Measurements from ENCODE around the gene PFKL. TPM values are rescaled to one million over a fixed set of nuclear protein-coding genes. Genes with fewer than 3 reads are reported as not detected.

Gene PFKL
- total and polyA plus RNA-seq, 2 of the 8 experiments (the other 6 are each of a cell fraction or from before 2014, with no cell fraction given): 80.2 to 82.3 TPM

GRCh38 chr21:44286086-44286715, 13.7 kb upstream of the PFKL start:
- peak overlapping the region in 3 of 4 experiments; percentile 26 to 57 (median 26); a peak in 3 of 8 replicates for H3K4me3 ChIP-seq (ENCODE audit: extremely low read depth in 1 of 4, insufficient read depth in 2 of 4, low read depth in 3 of 4, low read length in 4 of 4)
- H3K23me2 ChIP-seq (ENCODE audit: low read depth, low read length): no peaks in the 10 kb centered on the region; the same call in 1 of the 2 replicates
- POLR2A ChIA-PET (ENCODE audit: partially characterized antibody): no interaction called here
- H4K8ac ChIP-seq (ENCODE audit: extremely low read depth, insufficient read depth, low read length): no peak overlapping the region
- H3K79me1 ChIP-seq (ENCODE audit: low read depth, low read length): no peaks in the 10 kb centered on the region
- H3K27me3 ChIP-seq (replicated peaks in 1 of 4; ENCODE audit: control insufficient read depth in 3 of 4, extremely low read depth in 1 of 4, insufficient read depth in 3 of 4, low read length in 3 of 4): peaks cover 0 to 28% (median 17%) of the 10 kb centered on the region in 4 experiments; a peak in 5 of 7 replicates
- H3K56ac ChIP-seq (replicated peaks; ENCODE audit: insufficient read length, low read depth, low read length): no peak overlapping the region
- no peak overlapping the region for H2AK5ac ChIP-seq (ENCODE audit: low read depth, low read length)
- no peak overlapping the region for H2AFZ ChIP-seq (ENCODE audit: low read length)
- H3K79me2 ChIP-seq (ENCODE audit: control insufficient read depth in 1 of 2, insufficient read depth in 2 of 2, low read length in 2 of 2): no peaks in the 10 kb centered on the region
- H3K27ac ChIP-seq (ENCODE audit: low read depth, low read length): no peak overlapping the region
- CTCF ChIA-PET (ENCODE audit: partially characterized antibody): interaction anchor here (3.4 to 5.3 kb wide), 2 partner anchors 10 to 18 kb away, joined by 11 to 53 read pairs; no protein-coding TSS in a partner anchor
- H4K91ac ChIP-seq (replicated peaks; ENCODE audit: insufficient read length, low read length): no peak overlapping the region
- FAIRE-seq: no peak
- H2BK15ac ChIP-seq (ENCODE audit: low read length): no peak overlapping the region
- WGBS, 2 experiments (ENCODE audit: extremely low coverage in 1 of 2, insufficient coverage in 1 of 2, insufficient read length in 1 of 2, insufficient replicate concordance in 2 of 2, low coverage in 1 of 2, low lambda C conversion rate in 2 of 2, missing lambda C conversion rate in 1 of 2): 80% methylated on average over 9 of the region's 21 CpGs; no CpG with 5 or more reads in 1 of the 2 experiments
- H2BK20ac ChIP-seq (ENCODE audit: low read length): no peak overlapping the region
- H3K4me2 ChIP-seq (ENCODE audit: insufficient read depth in 1 of 2, low read depth in 2 of 2, low read length in 2 of 2): peak overlapping the region; percentile 48 to 89; a peak in 3 of 4 replicates
- no peaks in the 10 kb centered on the region for H4K20me1 ChIP-seq (replicated peaks in 1 of 2; ENCODE audit: control insufficient read depth in 1 of 2, insufficient read depth in 2 of 2, low read length in 2 of 2)
- no peak overlapping the region for H4K5ac ChIP-seq (ENCODE audit: insufficient read length, low read depth, low read length)
- no peak overlapping the region for H3K18ac ChIP-seq (ENCODE audit: extremely low read depth, low read length)
- H2BK12ac ChIP-seq (ENCODE audit: low read depth, low read length): no peak overlapping the region
- H3K23ac ChIP-seq (ENCODE audit: insufficient read length): no peak overlapping the region
- no peak overlapping the region for H3K4ac ChIP-seq (replicated peaks; ENCODE audit: insufficient read length, low read depth, low read length)
- no peak overlapping the region for H2BK5ac ChIP-seq (ENCODE audit: low read depth, low read length)
- no peak overlapping the region for H3K14ac ChIP-seq (ENCODE audit: insufficient read length)
- H3K36me3 ChIP-seq (ENCODE audit: control insufficient read depth in 2 of 4, insufficient read depth in 4 of 4, low read length in 3 of 4): no peaks in the 10 kb centered on the region
- no peaks in the 10 kb centered on the region for H3K9me3 ChIP-seq (ENCODE audit: insufficient read depth in 2 of 2, low read depth in 1 of 2, low read length in 1 of 2)
- peaks cover 0 to 23% (median 15%) of the 10 kb centered on the region in 4 experiments; a peak in 6 of 7 replicates for H3K4me1 ChIP-seq (replicated peaks in 1 of 4; ENCODE audit: control insufficient read depth in 3 of 4, insufficient read depth in 4 of 4, low read length in 3 of 4)
- no peak overlapping the region for H2BK120ac ChIP-seq (replicated peaks; ENCODE audit: low read depth, low read length)
- no peak for DNase-seq (ENCODE audit: low read depth in 1 of 2, low spot score in 2 of 2)
- H3K9ac ChIP-seq (replicated peaks in 1 of 4; ENCODE audit: extremely low read depth in 1 of 4, low read depth in 3 of 4, low read length in 3 of 4): no peak overlapping the region
- TF ChIP-seq ATF3 (IDR thresholded peaks at IDR 0.05; ENCODE audit: insufficient read depth, low read depth, low read length) (no peak), RBBP5 (IDR thresholded peaks at IDR 0.05; ENCODE audit: borderline replicate concordance, low read depth, low read length) (no peak), CBX5 (IDR thresholded peaks at IDR 0.05; ENCODE audit: low read depth, low read length) (no peak), SP1 (IDR thresholded peaks at IDR 0.05; ENCODE audit: low read depth, low read length) (no peak), USF2 (IDR thresholded peaks at IDR 0.05; ENCODE audit: low read length) (no peak), ASH2L (IDR thresholded peaks at IDR 0.05; ENCODE audit: low read length) (no peak), RAD21 (IDR thresholded peaks at IDR 0.05 in 1 of 2, conservative IDR thresholded peaks at IDR 0.05 in 1 of 2; ENCODE audit: low read depth in 2 of 2, low read length in 2 of 2) (no peak), SIX5 (IDR thresholded peaks at IDR 0.05; ENCODE audit: low read depth, low read length) (no peak), FOSL1 (IDR thresholded peaks at IDR 0.05; ENCODE audit: insufficient read depth, low read depth, low read length) (no peak), SRF (IDR thresholded peaks at IDR 0.05; ENCODE audit: low read depth, low read length) (no peak)

All from H1 (cell line).